Breast epithelium (tissue), 4 donors: ENCODE results near the gene SAMD8. TPM values are rescaled to one million over a fixed set of nuclear protein-coding genes. Genes with fewer than 3 reads are reported as not detected.

Experiments
- DNase-seq, 2 donors: peaks; one replicate each; pipeline ENCODE4 v3.0.0-alpha.2; 2019; ENCODE audit warnings: low spot score in 2 of 2
- H3K27ac ChIP-seq, 2 donors: fragments of 200-600 bp; sonication (generic) in 1 of 2; one replicate each; pipeline ENCODE4 v1.5.1; 2016 to 2019; ENCODE audit warnings: mild to moderate bottlenecking in 1 of 2
- H3K27me3 ChIP-seq, 2 donors: fragments of 200-600 bp; sonication (generic) in 1 of 2; one replicate each; pipeline versions ENCODE4 v1.5.1 to v1.6.0; 2017 to 2019; ENCODE audit warnings: control low read depth in 1 of 2, mild to moderate bottlenecking in 1 of 2
- H3K36me3 ChIP-seq: fragments of 200-600 bp; one replicate; pipeline ENCODE4 v1.5.1; 2019
- H3K4me1 ChIP-seq, 2 donors: fragments of 200-600 bp; sonication (generic); one replicate each; pipeline ENCODE4 v1.5.1; 2016 to 2019; ENCODE audit warnings: control low read depth in 1 of 2
- H3K4me3 ChIP-seq, 3 donors: fragments of 200-600 bp; sonication (generic); 1 replicate in 2 of 3; 2 replicates in 1 of 3; pipeline ENCODE4 v1.5.1; 2016 to 2019; ENCODE audit warnings: mild to moderate bottlenecking in 3 of 3, moderate library complexity in 2 of 3
- H3K9me3 ChIP-seq, 2 donors: fragments of 200-600 bp; sonication (generic) in 1 of 2; one replicate each; pipeline ENCODE4 v1.5.1; 2016 to 2019; ENCODE audit warnings: control low read depth in 1 of 2
- POLR2A ChIP-seq: fragments of 450-650 bp; IDR thresholded peaks from one replicate; pipeline ENCODE4 v1.6.1; 2016; ENCODE audit warnings: antibody characterized with exemption, mild to moderate bottlenecking, moderate library complexity
- POLR2AphosphoS5 ChIP-seq, 3 donors: sonication (generic); formaldehyde crosslinking; IDR thresholded peaks; one replicate each; pipeline ENCODE4 v1.6.1; 2017; ENCODE audit warnings: antibody characterized with exemption in 3 of 3
- intact Hi-C: fragments of 100-400 bp; cut with DNase I; formaldehyde crosslinking; loops from one replicate; pipeline ENCODE4 v1.15.1; 2023; ENCODE audit warnings: low total_unique reads
- total RNA-seq, 3 donors: library from RNA; depleted of rRNA; stranded (reverse); fragments of >200 nt; gene quantifications; one replicate each; pipeline ENCODE4 v1.1.0, GENCODE V29; 2016
- TF ChIP-seq, protein P1 (sequence below), 3 donors: fragments of 450-650 bp; IDR thresholded peaks; one replicate each; pipeline ENCODE4 v1.5.1; 2016 to 2017; ENCODE audit warnings: antibody characterized with exemption in 3 of 3, mild to moderate bottlenecking in 3 of 3, moderate library complexity in 3 of 3

SAMD8 gene
- total RNA-seq, 3 donors from 2014 or later: 41.0 to 45.2 (median 41.3) TPM

DNA sequence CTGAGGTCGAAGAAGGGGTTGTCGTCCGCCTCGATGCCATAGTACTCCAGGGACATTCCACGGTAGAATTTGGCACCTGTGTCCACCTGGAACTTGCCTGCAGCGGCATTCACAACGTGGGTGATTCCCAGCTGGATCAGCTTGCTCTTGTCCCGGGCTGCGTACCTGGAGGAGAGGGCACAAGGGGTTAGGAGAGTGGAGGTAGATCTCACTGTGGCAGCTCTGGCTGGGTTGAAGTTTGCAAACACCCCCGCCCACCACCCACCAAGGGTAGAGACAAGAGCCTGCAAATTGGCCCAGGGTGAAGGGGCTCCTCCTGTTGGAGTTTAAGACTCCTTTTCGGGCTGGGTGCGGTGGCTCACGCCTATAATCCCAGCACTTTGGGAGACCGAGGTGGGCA, 15.8 kb upstream of the SAMD8 start:
- Histone ChIP-seq H3K9me3 (no peaks in the 10 kb centered on the region), H3K4me3 (no peak overlapping the region), H3K27ac (no peak overlapping the region), H3K36me3 (no peaks in the 10 kb centered on the region), H3K4me1 (no peaks in the 10 kb centered on the region), H3K27me3 (no peaks in the 10 kb centered on the region)
- intact Hi-C loops: loop anchor here (2.0 kb wide), 1 partner anchor 195 kb away; no protein-coding TSS in a partner anchor
- TF ChIP-seq POLR2AphosphoS5 (IDR thresholded peaks at IDR 0.05) (no peak), POLR2A (no peak)
- TF ChIP-seq, protein P1, sequence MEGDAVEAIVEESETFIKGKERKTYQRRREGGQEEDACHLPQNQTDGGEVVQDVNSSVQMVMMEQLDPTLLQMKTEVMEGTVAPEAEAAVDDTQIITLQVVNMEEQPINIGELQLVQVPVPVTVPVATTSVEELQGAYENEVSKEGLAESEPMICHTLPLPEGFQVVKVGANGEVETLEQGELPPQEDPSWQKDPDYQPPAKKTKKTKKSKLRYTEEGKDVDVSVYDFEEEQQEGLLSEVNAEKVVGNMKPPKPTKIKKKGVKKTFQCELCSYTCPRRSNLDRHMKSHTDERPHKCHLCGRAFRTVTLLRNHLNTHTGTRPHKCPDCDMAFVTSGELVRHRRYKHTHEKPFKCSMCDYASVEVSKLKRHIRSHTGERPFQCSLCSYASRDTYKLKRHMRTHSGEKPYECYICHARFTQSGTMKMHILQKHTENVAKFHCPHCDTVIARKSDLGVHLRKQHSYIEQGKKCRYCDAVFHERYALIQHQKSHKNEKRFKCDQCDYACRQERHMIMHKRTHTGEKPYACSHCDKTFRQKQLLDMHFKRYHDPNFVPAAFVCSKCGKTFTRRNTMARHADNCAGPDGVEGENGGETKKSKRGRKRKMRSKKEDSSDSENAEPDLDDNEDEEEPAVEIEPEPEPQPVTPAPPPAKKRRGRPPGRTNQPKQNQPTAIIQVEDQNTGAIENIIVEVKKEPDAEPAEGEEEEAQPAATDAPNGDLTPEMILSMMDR (IDR thresholded peaks at IDR 0.05): no peak
- no peak for DNase-seq

DNA sequence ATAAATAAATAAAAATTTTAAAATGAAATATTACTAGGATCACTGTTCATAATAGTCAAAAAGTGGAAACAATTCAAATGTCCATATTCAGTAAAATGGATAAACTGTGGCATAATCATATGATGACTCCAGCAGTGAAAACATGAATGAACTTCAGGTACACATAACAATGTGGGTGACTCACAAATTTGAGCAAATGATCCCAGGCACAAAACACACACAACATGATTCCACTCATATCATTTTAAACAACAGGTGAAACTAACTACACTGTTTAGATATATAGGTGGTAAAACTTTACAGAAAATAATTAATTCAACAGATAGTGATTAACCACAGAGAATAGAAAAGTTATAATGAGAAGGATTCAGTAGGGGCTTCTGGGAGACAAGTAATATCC, 14.7 kb upstream of the SAMD8 start:
- Histone ChIP-seq H3K27me3 (no peaks in the 10 kb centered on the region), H3K4me1 (no peaks in the 10 kb centered on the region), H3K9me3 (no peaks in the 10 kb centered on the region), H3K27ac (no peak overlapping the region), H3K4me3 (no peak overlapping the region), H3K36me3 (no peaks in the 10 kb centered on the region)
- intact Hi-C loops: loop anchor here (2.0 kb wide), 1 partner anchor 196 kb away; no protein-coding TSS in a partner anchor
- no peak for DNase-seq
- TF ChIP-seq, protein P1 (IDR thresholded peaks at IDR 0.05): no peak

DNA sequence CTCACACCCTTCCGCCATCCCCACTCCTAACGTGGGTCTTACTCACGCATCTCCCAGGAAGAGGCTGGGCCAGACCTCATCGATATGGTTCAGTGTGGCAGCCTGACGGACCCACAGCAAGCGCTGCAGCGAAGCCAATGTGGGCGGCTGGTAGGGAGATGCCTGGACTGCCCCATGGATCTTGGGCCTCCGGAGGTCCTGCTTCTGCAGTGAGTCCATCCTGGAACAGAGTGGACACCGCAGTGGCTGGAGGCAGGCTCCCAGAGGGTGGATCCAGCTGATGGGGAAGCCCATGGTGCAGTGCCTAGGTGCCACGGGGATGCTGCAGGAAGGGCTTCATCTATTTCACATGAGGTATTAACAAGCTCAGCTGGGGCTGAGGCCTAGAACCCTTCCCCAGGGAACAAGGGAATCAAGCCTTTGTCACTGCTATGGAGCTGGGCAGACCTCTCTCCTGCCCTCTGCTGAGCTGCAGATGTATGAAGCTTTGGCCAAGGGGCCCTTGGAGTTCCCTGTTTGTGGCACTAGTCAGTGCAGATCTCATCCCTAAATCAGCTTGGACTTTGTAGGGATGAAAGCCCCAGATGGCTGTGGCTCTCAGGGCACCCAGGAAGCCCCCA, 13.7 kb upstream of the SAMD8 start:
- no peaks in the 10 kb centered on the region for H3K9me3 ChIP-seq
- TF ChIP-seq POLR2AphosphoS5 (IDR thresholded peaks at IDR 0.05) (no peak), POLR2A (no peak)
- TF ChIP-seq, protein P1 (IDR thresholded peaks at IDR 0.05): no peak
- no peaks in the 10 kb centered on the region for H3K27me3 ChIP-seq
- DNase-seq: no peak
- intact Hi-C loops: loop anchor here (2.0 kb wide), 1 partner anchor 197 kb away; no protein-coding TSS in a partner anchor
- H3K36me3 ChIP-seq: no peaks in the 10 kb centered on the region
- no peak overlapping the region for H3K4me3 ChIP-seq
- no peak overlapping the region for H3K27ac ChIP-seq
- no peaks in the 10 kb centered on the region for H3K4me1 ChIP-seq

DNA sequence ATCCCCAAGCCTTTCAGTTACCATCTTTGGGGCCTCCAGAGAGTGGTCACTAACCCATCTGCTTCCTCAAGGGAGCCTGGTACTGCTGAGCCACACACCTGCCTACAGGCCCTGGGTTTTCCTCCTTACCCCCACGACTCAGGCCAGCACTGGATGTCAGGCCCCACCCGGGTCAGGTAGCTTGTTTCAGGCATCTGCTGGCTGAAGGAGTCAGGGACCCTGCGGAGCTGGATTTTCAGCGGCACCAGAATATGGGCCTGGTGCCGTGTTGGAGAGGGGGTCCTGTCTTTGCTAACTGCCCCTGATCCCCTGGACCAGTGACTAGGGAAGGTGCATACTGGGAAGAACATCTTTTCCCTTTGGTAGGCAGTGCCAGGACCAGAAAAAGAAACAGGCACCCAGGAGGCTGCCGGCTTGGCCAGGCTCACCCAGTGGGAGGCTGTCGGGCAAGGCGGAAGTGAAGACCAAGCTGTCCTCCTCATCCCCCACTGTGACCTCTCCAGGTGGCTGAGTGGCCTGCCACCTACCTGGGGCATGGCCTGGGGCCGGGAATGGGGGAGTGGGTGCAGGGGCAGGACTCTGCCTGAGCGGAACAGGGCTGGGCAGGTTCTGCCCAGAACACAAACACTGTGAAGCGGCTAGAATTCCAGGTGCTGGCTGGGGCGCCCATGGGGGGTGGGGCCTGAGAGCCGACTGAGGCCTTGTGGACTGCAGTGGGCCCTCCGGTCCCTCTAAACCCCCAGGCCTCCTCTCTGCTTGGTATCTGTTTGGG, 12.4 kb upstream of the SAMD8 start:
- H3K27me3 ChIP-seq: no peaks in the 10 kb centered on the region
- intact Hi-C loops: no loop called here
- no peak for DNase-seq
- H3K4me3 ChIP-seq: no peak overlapping the region
- H3K4me1 ChIP-seq: no peaks in the 10 kb centered on the region
- no peak for TF ChIP-seq POLR2AphosphoS5 (IDR thresholded peaks at IDR 0.05)
- no peak for TF ChIP-seq POLR2A
- no peaks in the 10 kb centered on the region for H3K36me3 ChIP-seq
- no peak overlapping the region for H3K27ac ChIP-seq
- H3K9me3 ChIP-seq: no peaks in the 10 kb centered on the region

DNA sequence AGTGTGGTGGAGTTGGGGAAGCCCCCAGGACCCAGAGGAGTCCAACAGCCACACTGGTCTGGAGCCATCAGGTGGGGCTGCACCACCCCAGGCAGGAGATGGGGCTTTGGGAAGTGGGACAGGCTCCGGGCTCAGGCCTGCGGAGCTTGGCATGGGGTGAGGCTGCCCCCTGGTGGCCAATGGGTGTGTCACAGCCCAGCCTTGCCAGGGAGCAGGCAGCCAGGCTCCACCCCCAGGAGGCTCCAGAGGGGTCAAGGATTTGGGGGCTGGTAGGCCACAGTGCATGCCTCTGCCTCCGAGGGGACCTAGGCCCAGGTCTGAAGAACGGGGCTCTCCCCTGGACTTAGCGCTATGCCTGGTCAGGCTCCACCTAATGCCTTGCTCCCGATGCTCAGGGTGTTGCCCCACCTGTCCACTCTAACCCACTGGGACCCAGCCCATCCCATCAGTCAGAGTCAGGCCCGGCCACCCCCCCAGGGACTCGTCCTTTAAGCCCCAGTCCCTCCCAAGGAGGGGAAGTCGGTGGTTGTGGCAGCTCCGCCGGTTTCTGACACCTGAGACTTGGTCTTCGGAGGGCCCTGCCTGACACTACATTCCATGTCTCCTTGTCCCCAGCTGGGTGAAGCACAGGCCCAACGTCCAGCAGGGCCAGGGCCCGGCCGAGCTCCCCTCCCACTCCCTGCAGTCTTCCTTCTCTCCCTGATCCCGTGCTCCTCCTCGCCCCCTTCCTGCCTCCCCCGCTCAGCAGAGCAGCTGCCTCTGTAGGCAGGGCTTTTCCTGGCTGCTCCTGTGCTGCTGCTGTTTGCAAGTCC, 11.3 kb upstream of the SAMD8 start:
- TF ChIP-seq POLR2A: no peak
- TF ChIP-seq, protein P1 (IDR thresholded peaks at IDR 0.05): peak; percentile 97 to 98 (median 97)
- peak in 1 of 3 donors; percentile 13 for TF ChIP-seq POLR2AphosphoS5 (IDR thresholded peaks at IDR 0.05)
- H3K36me3 ChIP-seq: no peaks in the 10 kb centered on the region
- peak; percentile 49 to 85 for DNase-seq
- peak overlapping the region in 1 of 3 donors; percentile 40 for H3K4me3 ChIP-seq
- intact Hi-C loops: loop anchor here (10.0 kb wide), 1 partner anchor 135 kb away; the partner anchor contains the start of gene COMTD1
- H3K9me3 ChIP-seq: no peaks in the 10 kb centered on the region
- no peaks in the 10 kb centered on the region for H3K4me1 ChIP-seq
- H3K27me3 ChIP-seq: no peaks in the 10 kb centered on the region
- peak overlapping the region in 1 of 2 donors; percentile 45 for H3K27ac ChIP-seq
